CD4-positive, alpha-beta T cell (primary cell): Measurements from ENCODE around the gene MPZL2. TPM values are rescaled to one million over a fixed set of nuclear protein-coding genes. Genes with fewer than 3 reads are reported as not detected.

Experiments used
- ATAC-seq: fragments of 200-7000 bp; cut with Tn5 transposase; one replicate; pipeline ENCODE4 v1.10.0; 2022; ENCODE audit warnings: mild to moderate bottlenecking; ENCODE audit not compliant: poor library complexity
- CTCF ChIA-PET: fragments of 350-600 bp; sonication (Branson Sonifier 250); formaldehyde crosslinking; loops from one replicate; lab custom pipeline; 2021; ENCODE audit warnings: antibody characterized with exemption, inconsistent platforms; lab: Charles Lee
- POLR2A ChIA-PET: fragments of 350-600 bp; sonication (Branson Sonifier 250); formaldehyde crosslinking; loops from one replicate; lab custom pipeline; 2021; ENCODE audit warnings: antibody characterized with exemption, inconsistent platforms; lab: Charles Lee
- DNase-seq, 14 experiments: peaks; one replicate each; pipeline ENCODE4 v3.0.0-alpha.2; 2013 to 2020; ENCODE audit warnings: mixed read lengths in 2 of 14
- H3K27ac ChIP-seq, 2 donors: one replicate each; pipeline versions ENCODE4 v1.5.1 to v1.7.0; 2013; ENCODE audit warnings: low read length in 2 of 2, low read depth in 1 of 2, mild to moderate bottlenecking in 1 of 2
- H3K27me3 ChIP-seq, 2 experiments: 1 replicate in 1 of 2; 2 replicates in 1 of 2; pipeline versions ENCODE4 v1.6.1 to v1.7.0; 2013; ENCODE audit warnings: low read length in 2 of 2, control low read depth in 1 of 2, mild to moderate bottlenecking in 1 of 2, moderate library complexity in 1 of 2; ENCODE audit not compliant: insufficient read depth in 2 of 2, control insufficient read depth in 1 of 2
- H3K36me3 ChIP-seq: one replicate; pipeline ENCODE4 v1.6.1; 2013; ENCODE audit warnings: low read length, control low read depth; ENCODE audit not compliant: insufficient read depth
- H3K4me1 ChIP-seq: one replicate; pipeline ENCODE4 v1.6.1; 2013; ENCODE audit warnings: low read length, control low read depth; ENCODE audit not compliant: insufficient read depth
- H3K4me3 ChIP-seq: one replicate; pipeline ENCODE4 v1.5.1; 2013; ENCODE audit warnings: mild to moderate bottlenecking, low read length, moderate library complexity
- H3K9me3 ChIP-seq, 2 experiments: 1 replicate in 1 of 2; 2 replicates in 1 of 2; pipeline versions ENCODE4 v1.6.1 to v1.7.0; 2013; ENCODE audit warnings: low read length in 2 of 2, mild to moderate bottlenecking in 2 of 2, control low read depth in 1 of 2, moderate library complexity in 1 of 2; ENCODE audit not compliant: control insufficient read depth in 1 of 2, insufficient read depth in 1 of 2
- H3K27ac Mint-ChIP-seq: one replicate; pipeline ENCODE4 v1.8.0; 2020; ENCODE audit warnings: mixed read lengths
- H3K27me3 Mint-ChIP-seq: one replicate; pipeline ENCODE4 v1.8.0; 2021; ENCODE audit warnings: mixed read lengths
- H3K36me3 Mint-ChIP-seq: one replicate; pipeline ENCODE4 v1.8.0; 2021; ENCODE audit warnings: low read depth, mixed read lengths
- H3K4me1 Mint-ChIP-seq: one replicate; pipeline ENCODE4 v1.8.0; 2021; ENCODE audit warnings: low read depth, mixed read lengths
- H3K4me3 Mint-ChIP-seq: one replicate; pipeline ENCODE4 v1.8.0; 2020; ENCODE audit warnings: mild to moderate bottlenecking, mixed read lengths
- H3K9me3 Mint-ChIP-seq: one replicate; pipeline ENCODE4 v1.8.0; 2020; ENCODE audit warnings: mixed read lengths
- intact Hi-C, 2 experiments: fragments of 100-400 bp; cut with DNase I in 1 of 2; cut with micrococcal nuclease in 1 of 2; formaldehyde crosslinking; loops; one replicate each; pipeline versions ENCODE4 v1.15.1 to v1.9.0; 2023 to 2025; cut with DNase I, micrococcal nuclease
- total RNA-seq, 174 experiments: library from RNA in 2 of 174; stranded (reverse) in 2 of 174; gene quantifications; one replicate each; pipeline ENCODE4 v1.2.3 and lab custom pipeline; 2021 to 2026
- TF ChIP-seq, protein P1 (sequence below): fragments of 200-600 bp; IDR thresholded peaks from one replicate; pipeline ENCODE4 v1.8.0; 2022; ENCODE audit warnings: antibody characterized with exemption, mild to moderate bottlenecking

MPZL2 gene
- total RNA-seq, 2 experiments from 2014 or later, result 0.95 to 1.8 TPM

DNA sequence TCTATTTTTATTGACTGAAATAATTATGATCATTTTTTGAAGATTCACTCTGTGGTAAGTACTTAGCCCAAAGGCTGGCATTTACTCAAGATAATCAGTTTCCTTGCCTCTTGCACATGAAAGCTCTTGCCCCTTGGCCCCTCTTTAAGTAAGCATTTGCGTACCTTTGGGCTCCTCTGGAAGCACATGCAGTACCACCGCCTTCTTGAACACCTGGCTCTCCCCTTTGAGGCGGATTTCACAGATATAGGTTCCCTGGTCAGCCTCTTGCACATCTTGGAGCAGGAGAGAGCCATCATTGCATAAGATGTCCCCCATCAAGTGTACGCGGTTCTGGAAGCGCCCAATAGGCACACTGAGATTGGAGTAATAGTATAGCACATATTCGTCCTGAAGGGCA lies 53.8 kb downstream of the MPZL2 start:
- H3K36me3 Mint-ChIP-seq, result peaks cover 69% of the 10 kb centered on the region
- intact Hi-C loops, result no loop called here
- H3K4me3 ChIP-seq, result no peak overlapping the region
- no peak overlapping the region for H3K27ac ChIP-seq
- POLR2A ChIA-PET, result no interaction called here
- H3K27me3 ChIP-seq, result no peaks in the 10 kb centered on the region
- H3K4me1 Mint-ChIP-seq, result peaks cover 46% of the 10 kb centered on the region
- DNase-seq (no peak), ATAC-seq (no peak)
- H3K4me3 Mint-ChIP-seq, result no peak overlapping the region
- H3K9me3 ChIP-seq, result no peaks in the 10 kb centered on the region
- peaks cover 67% of the 10 kb centered on the region for H3K36me3 ChIP-seq
- H3K9me3 Mint-ChIP-seq, result no peaks in the 10 kb centered on the region
- TF ChIP-seq, protein P1, sequence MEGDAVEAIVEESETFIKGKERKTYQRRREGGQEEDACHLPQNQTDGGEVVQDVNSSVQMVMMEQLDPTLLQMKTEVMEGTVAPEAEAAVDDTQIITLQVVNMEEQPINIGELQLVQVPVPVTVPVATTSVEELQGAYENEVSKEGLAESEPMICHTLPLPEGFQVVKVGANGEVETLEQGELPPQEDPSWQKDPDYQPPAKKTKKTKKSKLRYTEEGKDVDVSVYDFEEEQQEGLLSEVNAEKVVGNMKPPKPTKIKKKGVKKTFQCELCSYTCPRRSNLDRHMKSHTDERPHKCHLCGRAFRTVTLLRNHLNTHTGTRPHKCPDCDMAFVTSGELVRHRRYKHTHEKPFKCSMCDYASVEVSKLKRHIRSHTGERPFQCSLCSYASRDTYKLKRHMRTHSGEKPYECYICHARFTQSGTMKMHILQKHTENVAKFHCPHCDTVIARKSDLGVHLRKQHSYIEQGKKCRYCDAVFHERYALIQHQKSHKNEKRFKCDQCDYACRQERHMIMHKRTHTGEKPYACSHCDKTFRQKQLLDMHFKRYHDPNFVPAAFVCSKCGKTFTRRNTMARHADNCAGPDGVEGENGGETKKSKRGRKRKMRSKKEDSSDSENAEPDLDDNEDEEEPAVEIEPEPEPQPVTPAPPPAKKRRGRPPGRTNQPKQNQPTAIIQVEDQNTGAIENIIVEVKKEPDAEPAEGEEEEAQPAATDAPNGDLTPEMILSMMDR, result no peak
- no peaks in the 10 kb centered on the region for H3K27me3 Mint-ChIP-seq
- H3K4me1 ChIP-seq, result peaks cover 53% of the 10 kb centered on the region
- CTCF ChIA-PET, result interaction anchor here (1.2 to 1.5 kb wide), 2 partner anchors 12 to 42 kb away, joined by 3 to 6 read pairs; partner anchors contain the start of gene MPZL3
- peak overlapping the region; percentile 19 for H3K27ac Mint-ChIP-seq

DNA sequence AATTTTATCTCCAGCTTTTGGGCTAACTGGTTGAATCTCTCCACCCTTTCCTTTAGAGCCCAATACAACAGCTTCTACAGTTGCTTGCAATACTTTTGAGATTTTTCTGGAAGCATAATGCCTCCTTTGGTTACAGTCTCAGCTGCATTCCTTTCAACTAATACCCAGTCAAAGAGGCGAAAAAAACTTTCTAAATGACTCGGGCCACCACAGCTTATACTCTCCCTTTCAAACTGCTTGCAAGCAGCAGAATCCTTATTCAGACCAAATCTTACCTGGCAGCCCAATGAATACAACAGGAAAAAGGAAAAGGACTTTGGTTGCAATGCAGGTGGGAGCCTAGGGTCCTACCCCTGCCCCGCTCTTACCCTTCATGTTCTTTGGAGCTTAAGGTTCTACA lies 55.1 kb downstream of the MPZL2 start:
- Histone ChIP-seq H3K9me3 (no peaks in the 10 kb centered on the region), H3K4me1 (peaks cover 47% of the 10 kb centered on the region), H3K4me3 (no peak overlapping the region), H3K27ac (no peak overlapping the region), H3K27me3 (no peaks in the 10 kb centered on the region), H3K36me3 (peaks cover 71% of the 10 kb centered on the region)
- intact Hi-C loops, result no loop called here
- ChIA-PET CTCF (interaction anchor here (1.0 kb wide), 1 partner anchor 10 kb away, joined by 3 read pairs; no protein-coding TSS in a partner anchor), POLR2A (interaction anchor here (0.9 to 1.0 kb wide), 4 partner anchors 10 to 131 kb away, joined by 3 read pairs; no protein-coding TSS in a partner anchor)
- no peak overlapping the region for H3K4me3 Mint-ChIP-seq
- peaks cover 61% of the 10 kb centered on the region for H3K36me3 Mint-ChIP-seq
- H3K27me3 Mint-ChIP-seq, result no peaks in the 10 kb centered on the region
- no peaks in the 10 kb centered on the region for H3K9me3 Mint-ChIP-seq
- ATAC-seq (no peak), DNase-seq (no peak)
- no peak overlapping the region for H3K27ac Mint-ChIP-seq
- TF ChIP-seq, protein P1, result no peak
- H3K4me1 Mint-ChIP-seq, result peaks cover 33% of the 10 kb centered on the region

DNA sequence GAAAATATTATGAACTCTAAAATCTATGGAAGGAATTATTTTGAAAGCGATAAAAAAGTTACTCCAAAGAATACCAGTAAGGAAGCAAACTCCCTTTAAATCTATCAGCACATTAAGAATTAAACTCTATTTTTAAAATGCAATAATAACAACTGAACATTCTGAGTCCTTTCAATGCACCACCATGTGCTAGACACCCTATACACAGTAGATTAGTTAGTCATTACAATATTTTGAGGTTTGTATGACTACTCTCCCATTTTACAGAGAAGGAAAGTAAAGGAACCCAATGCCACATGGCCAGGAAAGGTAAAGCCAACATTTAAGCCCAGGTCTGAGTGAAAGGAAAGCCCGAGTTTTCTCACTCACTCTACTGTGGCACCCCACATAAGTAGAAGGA lies 57.0 kb downstream of the MPZL2 start:
- Mint-ChIP-seq H3K27me3 (no peaks in the 10 kb centered on the region), H3K36me3 (peaks cover 45% of the 10 kb centered on the region), H3K27ac (peak overlapping the region; percentile 74), H3K4me1 (peaks cover 14% of the 10 kb centered on the region), H3K9me3 (no peaks in the 10 kb centered on the region), H3K4me3 (no peak overlapping the region)
- Histone ChIP-seq H3K9me3 (no peaks in the 10 kb centered on the region), H3K27me3 (no peaks in the 10 kb centered on the region), H3K4me1 (peaks cover 48% of the 10 kb centered on the region), H3K4me3 (no peak overlapping the region), H3K27ac (no peak overlapping the region), H3K36me3 (peaks cover 66% of the 10 kb centered on the region)
- ChIA-PET POLR2A (interaction anchor here (1.0 to 1.5 kb wide), 2 partner anchors 17 to 22 kb away, joined by 4 to 13 read pairs; partner anchors contain the start of gene JAML), CTCF (no interaction called here)
- no peak for DNase-seq
- intact Hi-C loops, result no loop called here
- TF ChIP-seq, protein P1, result no peak
- no peak for ATAC-seq
